ENCODE data around the gene DCAF10. TPM values are rescaled to one million over a fixed set of nuclear protein-coding genes. Genes with fewer than 3 reads are reported as not detected.

Gene DCAF10
- total RNA-seq, 2 experiments from 2014 or later, result 12.8 to 20.8 TPM

DNA sequence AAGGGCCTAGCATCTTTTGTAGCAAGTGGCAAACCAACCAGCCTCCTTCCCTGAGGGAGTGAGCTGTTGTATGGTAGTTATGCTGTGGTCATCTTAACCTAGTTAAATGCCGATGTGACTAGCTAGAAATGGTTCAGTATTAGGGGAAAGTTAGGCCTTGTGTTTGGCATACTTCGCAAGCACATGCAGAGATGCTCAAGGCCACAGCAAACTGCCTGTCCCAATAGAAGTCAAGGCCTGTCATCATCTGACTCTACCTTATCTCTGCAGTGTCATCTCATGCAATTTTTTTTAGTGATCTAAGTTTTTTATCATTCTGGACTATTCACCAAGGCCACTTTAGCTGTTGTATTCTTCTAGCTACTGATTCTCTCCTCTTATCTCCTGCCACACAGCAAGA is 10.5 kb upstream of the DCAF10 start:
- POLR2A ChIA-PET, result no interaction called here
- intact Hi-C loops (cut with micrococcal nuclease; ENCODE audit: unreplicated experiment), result no loop called here
- no peak for DNase-seq (ENCODE audit: low spot score)
- Histone ChIP-seq H4K20me1 (ENCODE audit: insufficient read depth, low read length) (no peaks in the 10 kb centered on the region), H3K27ac (ENCODE audit: low read depth, low read length, poor library complexity, severe bottlenecking) (no peak overlapping the region), H3K79me2 (ENCODE audit: insufficient read depth, low read depth, low read length) (peaks cover 5% of the 10 kb centered on the region; the same call in 1 of the 2 replicates), H3K4me1 (ENCODE audit: insufficient read depth, low read length, poor library complexity, severe bottlenecking) (peaks cover 7% of the 10 kb centered on the region), H3K4me3 (ENCODE audit: low read depth, low read length, poor library complexity, severe bottlenecking) (no peak overlapping the region), H3K9me3 (ENCODE audit: low read length) (no peaks in the 10 kb centered on the region), H2AFZ (ENCODE audit: low read length) (no peak overlapping the region), H3K4me2 (ENCODE audit: low read length) (no peak overlapping the region), H3K9me2 (ENCODE audit: insufficient read depth, low read length) (no peaks in the 10 kb centered on the region), H3K36me3 (ENCODE audit: insufficient read depth, low read length) (no peaks in the 10 kb centered on the region)
- TF ChIP-seq EZH2phosphoT487 (IDR thresholded peaks at IDR 0.05; ENCODE audit: borderline replicate concordance, low read depth, low read length), result no peak
- TF ChIP-seq, protein P1, sequence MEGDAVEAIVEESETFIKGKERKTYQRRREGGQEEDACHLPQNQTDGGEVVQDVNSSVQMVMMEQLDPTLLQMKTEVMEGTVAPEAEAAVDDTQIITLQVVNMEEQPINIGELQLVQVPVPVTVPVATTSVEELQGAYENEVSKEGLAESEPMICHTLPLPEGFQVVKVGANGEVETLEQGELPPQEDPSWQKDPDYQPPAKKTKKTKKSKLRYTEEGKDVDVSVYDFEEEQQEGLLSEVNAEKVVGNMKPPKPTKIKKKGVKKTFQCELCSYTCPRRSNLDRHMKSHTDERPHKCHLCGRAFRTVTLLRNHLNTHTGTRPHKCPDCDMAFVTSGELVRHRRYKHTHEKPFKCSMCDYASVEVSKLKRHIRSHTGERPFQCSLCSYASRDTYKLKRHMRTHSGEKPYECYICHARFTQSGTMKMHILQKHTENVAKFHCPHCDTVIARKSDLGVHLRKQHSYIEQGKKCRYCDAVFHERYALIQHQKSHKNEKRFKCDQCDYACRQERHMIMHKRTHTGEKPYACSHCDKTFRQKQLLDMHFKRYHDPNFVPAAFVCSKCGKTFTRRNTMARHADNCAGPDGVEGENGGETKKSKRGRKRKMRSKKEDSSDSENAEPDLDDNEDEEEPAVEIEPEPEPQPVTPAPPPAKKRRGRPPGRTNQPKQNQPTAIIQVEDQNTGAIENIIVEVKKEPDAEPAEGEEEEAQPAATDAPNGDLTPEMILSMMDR (conservative IDR thresholded peaks at IDR 0.05; ENCODE audit: low read length), result no peak
- CTCF ChIA-PET (ENCODE audit: unreplicated experiment), result interaction anchor here (0.8 kb wide), 1 partner anchor 11 kb away, joined by 7 read pairs; no protein-coding TSS in a partner anchor
- no TSS peak for BruUV-seq (replicated peaks)

DNA sequence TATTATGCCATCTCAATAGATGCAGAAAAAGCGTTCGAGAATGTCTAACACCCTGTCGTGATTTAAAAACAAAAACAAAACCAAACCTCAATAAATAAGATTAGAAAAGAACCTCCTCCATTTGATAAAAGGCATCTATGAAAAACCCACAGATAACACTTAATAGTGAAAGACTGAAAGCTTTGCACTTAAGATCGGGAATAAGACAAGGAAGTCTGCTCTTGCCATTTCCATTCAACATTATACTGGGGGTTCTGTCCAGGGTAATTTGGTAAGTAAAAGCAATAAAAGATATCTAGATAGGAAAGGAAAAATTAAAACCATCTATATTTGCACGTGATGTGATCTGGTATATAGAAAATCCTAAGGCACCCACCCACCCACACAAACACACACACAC is 8.5 kb upstream of the DCAF10 start:
- BruUV-seq (replicated peaks), result no TSS peak
- Histone ChIP-seq H2AFZ (ENCODE audit: low read length) (no peak overlapping the region), H3K4me2 (ENCODE audit: low read length) (no peak overlapping the region), H3K9me3 (ENCODE audit: low read length) (no peaks in the 10 kb centered on the region), H3K36me3 (ENCODE audit: insufficient read depth, low read length) (no peaks in the 10 kb centered on the region), H3K27ac (ENCODE audit: low read depth, low read length, poor library complexity, severe bottlenecking) (no peak overlapping the region), H3K4me1 (ENCODE audit: insufficient read depth, low read length, poor library complexity, severe bottlenecking) (no peaks in the 10 kb centered on the region), H3K4me3 (ENCODE audit: low read depth, low read length, poor library complexity, severe bottlenecking) (no peak overlapping the region), H3K9me2 (ENCODE audit: insufficient read depth, low read length) (no peaks in the 10 kb centered on the region), H4K20me1 (ENCODE audit: insufficient read depth, low read length) (no peaks in the 10 kb centered on the region), H3K79me2 (ENCODE audit: insufficient read depth, low read depth, low read length) (no peaks in the 10 kb centered on the region)
- TF ChIP-seq EZH2phosphoT487 (IDR thresholded peaks at IDR 0.05; ENCODE audit: borderline replicate concordance, low read depth, low read length), result no peak
- TF ChIP-seq, protein P1 (conservative IDR thresholded peaks at IDR 0.05; ENCODE audit: low read length), result no peak
- intact Hi-C loops (cut with micrococcal nuclease; ENCODE audit: unreplicated experiment), result no loop called here
- DNase-seq (ENCODE audit: low spot score), result no peak
- POLR2A ChIA-PET, result no interaction called here
- CTCF ChIA-PET (ENCODE audit: unreplicated experiment), result no interaction called here

- Histone ChIP-seq H3K9me3 (ENCODE audit: low read length) (no peaks in the 10 kb centered on the region), H4K20me1 (ENCODE audit: insufficient read depth, low read length) (no peaks in the 10 kb centered on the region), H3K4me3 (ENCODE audit: low read depth, low read length, poor library complexity, severe bottlenecking) (no peak overlapping the region), H3K79me2 (ENCODE audit: insufficient read depth, low read depth, low read length) (peaks cover 1% of the 10 kb centered on the region; the same call in 1 of the 2 replicates), H3K36me3 (ENCODE audit: insufficient read depth, low read length) (no peaks in the 10 kb centered on the region), H3K4me2 (ENCODE audit: low read length) (no peak overlapping the region), H3K9me2 (ENCODE audit: insufficient read depth, low read length) (no peaks in the 10 kb centered on the region), H3K27ac (ENCODE audit: low read depth, low read length, poor library complexity, severe bottlenecking) (no peak overlapping the region), H3K4me1 (ENCODE audit: insufficient read depth, low read length, poor library complexity, severe bottlenecking) (peaks cover 15% of the 10 kb centered on the region), H2AFZ (ENCODE audit: low read length) (no peak overlapping the region)
- ChIA-PET POLR2A (interaction anchor here (1.2 kb wide), 1 partner anchor 17 kb away, joined by 4 read pairs; no protein-coding TSS in a partner anchor), CTCF (ENCODE audit: unreplicated experiment) (no interaction called here)
- DNase-seq (ENCODE audit: low spot score), result no peak
- TF ChIP-seq, protein P1 (conservative IDR thresholded peaks at IDR 0.05; ENCODE audit: low read length), result no peak
- no peak for TF ChIP-seq EZH2phosphoT487 (IDR thresholded peaks at IDR 0.05; ENCODE audit: borderline replicate concordance, low read depth, low read length)
- intact Hi-C loops (cut with micrococcal nuclease; ENCODE audit: unreplicated experiment), result no loop called here
- no TSS peak for BruUV-seq (replicated peaks)
Measured at GRCh38 chr9:37796232-37796631, 4.4 kb upstream of the DCAF10 start.

All from OCI-LY7 (cell line).